CD14-positive monocyte (primary cell): Measurements from ENCODE around the gene MED26. TPM values are rescaled to one million over a fixed set of nuclear protein-coding genes. Genes with fewer than 3 reads are reported as not detected.

Experiments
- DNase-seq, 3 donors: peaks; one replicate each; pipeline ENCODE4 v3.0.0-alpha.2; 2011 to 2022
- H2AFZ ChIP-seq: 2 replicates; pipeline ENCODE4 v1.6.0; 2012; ENCODE audit warnings: mild to moderate bottlenecking, low read depth, low read length, inconsistent platforms; ENCODE audit not compliant: insufficient read depth, poor library complexity, severe bottlenecking
- H3K27ac ChIP-seq, 2 donors: 1 replicate in 1 of 2; 2 replicates in 1 of 2; pipeline ENCODE4 v1.5.1; 2012 to 2013; ENCODE audit warnings: low read length in 2 of 2, control low read depth in 1 of 2, inconsistent platforms in 1 of 2, low read depth in 1 of 2, mild to moderate bottlenecking in 1 of 2
- H3K27me3 ChIP-seq, 2 donors: one replicate each; pipeline versions ENCODE4 v1.6.0 to v1.6.1; 2011 to 2013; ENCODE audit warnings: low read length in 2 of 2; ENCODE audit not compliant: control insufficient read depth in 2 of 2, insufficient read depth in 2 of 2
- H3K36me3 ChIP-seq, 2 donors: replicated peaks in 1 of 2; 1 replicate in 1 of 2; 2 replicates in 1 of 2; pipeline versions ENCODE4 v1.5.1 to v1.6.1; 2012 to 2013; ENCODE audit warnings: low read length in 2 of 2, control low read depth in 1 of 2, inconsistent platforms in 1 of 2, mild to moderate bottlenecking in 1 of 2; ENCODE audit not compliant: insufficient read depth in 2 of 2, control insufficient read depth in 1 of 2
- H3K4me1 ChIP-seq, 2 donors: 1 replicate in 1 of 2; 2 replicates in 1 of 2; pipeline versions ENCODE4 v1.5.1 to v1.6.1; 2012 to 2013; ENCODE audit warnings: low read length in 2 of 2, control low read depth in 1 of 2, inconsistent platforms in 1 of 2, mild to moderate bottlenecking in 1 of 2, moderate library complexity in 1 of 2; ENCODE audit not compliant: insufficient read depth in 2 of 2, control insufficient read depth in 1 of 2
- H3K4me2 ChIP-seq: replicated peaks from 2 replicates; pipeline ENCODE3; 2012; ENCODE audit warnings: low read length, moderate library complexity, mild to moderate bottlenecking; ENCODE audit not compliant: poor library complexity, severe bottlenecking; ENCODE audit errors: extremely low read depth
- H3K4me3 ChIP-seq, 3 experiments: fragments of 200-600 bp in 1 of 3; sonication (generic) in 1 of 3; replicated peaks in 1 of 3; 1 replicate in 2 of 3; 2 replicates in 1 of 3; pipeline ENCODE4 v1.5.1; 2011 to 2013; ENCODE audit warnings: low read length in 3 of 3, mild to moderate bottlenecking in 3 of 3, control low read depth in 2 of 3, low read depth in 2 of 3, inconsistent platforms in 1 of 3, moderate library complexity in 1 of 3
- H3K79me2 ChIP-seq: 2 replicates; pipeline ENCODE4 v1.6.0; 2012; ENCODE audit warnings: mild to moderate bottlenecking, control low read depth, inconsistent platforms, low read length, moderate library complexity; ENCODE audit not compliant: insufficient read depth
- H3K9ac ChIP-seq: 2 replicates; pipeline ENCODE4 v1.6.0; 2017; ENCODE audit warnings: low read length, mild to moderate bottlenecking; ENCODE audit not compliant: insufficient read depth, poor library complexity, severe bottlenecking
- H3K9me3 ChIP-seq, 2 donors: replicated peaks in 1 of 2; 1 replicate in 1 of 2; 2 replicates in 1 of 2; pipeline versions ENCODE4 v1.5.1 to v1.6.1; 2012 to 2013; ENCODE audit warnings: low read length in 2 of 2, control low read depth in 1 of 2; ENCODE audit not compliant: control insufficient read depth in 1 of 2, insufficient read depth in 1 of 2
- H4K20me1 ChIP-seq: 2 replicates; pipeline ENCODE4 v1.6.0; 2012; ENCODE audit warnings: mild to moderate bottlenecking, low read length, control low read depth, moderate library complexity; ENCODE audit not compliant: insufficient read depth
- H3K27ac Mint-ChIP-seq, 7 donors: one replicate each; pipeline ENCODE4 v1.8.0; 2020; ENCODE audit warnings: mild to moderate bottlenecking in 7 of 7, mixed read lengths in 7 of 7, moderate library complexity in 6 of 7, inconsistent platforms in 2 of 7
- H3K27me3 Mint-ChIP-seq, 3 donors: one replicate each; pipeline ENCODE4 v1.8.0; 2021 to 2022; ENCODE audit warnings: low read depth in 3 of 3, mild to moderate bottlenecking in 3 of 3, mixed read lengths in 3 of 3, moderate library complexity in 3 of 3, inconsistent platforms in 1 of 3
- H3K36me3 Mint-ChIP-seq, 2 donors: one replicate each; pipeline ENCODE4 v1.8.0; 2020; ENCODE audit warnings: mixed read lengths in 2 of 2, inconsistent platforms in 1 of 2, mild to moderate bottlenecking in 1 of 2
- H3K4me1 Mint-ChIP-seq: one replicate; pipeline ENCODE4 v1.8.0; 2020; ENCODE audit warnings: mild to moderate bottlenecking, mixed read lengths
- H3K4me3 Mint-ChIP-seq, 2 donors: one replicate each; pipeline ENCODE4 v1.8.0; 2020; ENCODE audit warnings: mild to moderate bottlenecking in 2 of 2, mixed read lengths in 2 of 2, moderate library complexity in 1 of 2
- H3K9me3 Mint-ChIP-seq, 7 donors: one replicate each; pipeline ENCODE4 v1.8.0; 2020 to 2022; ENCODE audit warnings: mixed read lengths in 7 of 7, mild to moderate bottlenecking in 6 of 7, moderate library complexity in 6 of 7, inconsistent platforms in 2 of 7
- CTCF ChIP-seq: fragments of 200-600 bp; IDR thresholded peaks from one replicate; pipeline ENCODE4 v1.8.0; 2022; ENCODE audit warnings: antibody characterized with exemption, mild to moderate bottlenecking
- WGBS: methylation state at CpG from one replicate; pipeline ENCODE4 v1.1.5; 2013; ENCODE audit warnings: missing lambda C conversion rate; ENCODE audit not compliant: insufficient coverage; 5-methylcytosine and 5-hydroxymethylcytosine counted together
- intact Hi-C, 2 donors: fragments of 100-400 bp; cut with micrococcal nuclease; formaldehyde crosslinking; loops; one replicate each; pipeline versions ENCODE4 v1.15.0 to v1.15.1; 2023
- polyA plus RNA-seq, 3 donors: library from polyadenylated mRNA; depleted of rRNA in 1 of 3; unstranded in 2 of 3; stranded (reverse) in 1 of 3; fragments of 300-500 nt in 2 of 3; fragments of >200 nt in 1 of 3; fragmentation: Illumina TruSeq in 2 of 3; gene quantifications; 1 replicate in 2 of 3; 2 replicates in 1 of 3; pipeline ENCODE4 v1.2.3, GENCODE V29; 2012 to 2021

Gene MED26
- polyA plus RNA-seq, 3 donors: 1.1 to 7.1 (median 2.1) TPM

GRCh38 chr19:16627193-16627927, 644 bp downstream of the MED26 start:
- Histone ChIP-seq H3K4me3 (peak overlapping the region; percentile 52 to 88 (median 81)), H3K9me3 (no peaks in the 10 kb centered on the region), H3K4me1 (peaks cover 23 to 37% of the 10 kb centered on the region in 2 donors), H3K36me3 (peaks cover 30 to 59% of the 10 kb centered on the region in 2 donors), H3K27ac (peak overlapping the region; percentile 50 to 90), H4K20me1 (peaks cover 69% of the 10 kb centered on the region), H3K9ac (peak overlapping the region; percentile 96), H2AFZ (peak overlapping the region; percentile 34), H3K27me3 (no peaks in the 10 kb centered on the region), H3K4me2 (peak overlapping the region; percentile 86), H3K79me2 (peaks cover 62% of the 10 kb centered on the region)
- peaks cover 0 to 1% (median 0%) of the 10 kb centered on the region in 3 donors for H3K27me3 Mint-ChIP-seq
- H3K9me3 Mint-ChIP-seq: no peaks in the 10 kb centered on the region
- peaks cover 40 to 49% of the 10 kb centered on the region in 2 donors for H3K36me3 Mint-ChIP-seq
- intact Hi-C loops: loop anchor here (2.0 to 5.0 kb wide), 4 partner anchors 35 to 57 kb away; partner anchors contain the start of genes SLC35E1 (in 1 of the 2), SMIM7 (in 1 of the 2) and TMEM38A (in 1 of the 2)
- H3K4me1 Mint-ChIP-seq: peaks cover 32% of the 10 kb centered on the region
- H3K27ac Mint-ChIP-seq: peak overlapping the region; percentile 87 to 95 (median 91)
- peak overlapping the region; percentile 96 for H3K4me3 Mint-ChIP-seq
- TF ChIP-seq CTCF: no peak
- DNase-seq: peak; percentile 26 to 44 (median 28)
- under 1% methylated on average over 36 of the region's 52 CpGs for WGBS

- TF ChIP-seq CTCF: no peak
- DNase-seq: no peak
- intact Hi-C loops: loop anchor here (2.0 to 5.0 kb wide), 4 partner anchors 36 to 56 kb away; partner anchors contain the start of genes SLC35E1 (in 1 of the 2), SMIM7 (in 1 of the 2) and TMEM38A (in 1 of the 2)
- peak overlapping the region; percentile 50 to 90 for H3K27ac ChIP-seq
- H3K4me1 ChIP-seq: peaks cover 23 to 37% of the 10 kb centered on the region in 2 donors
- no peaks in the 10 kb centered on the region for H3K9me3 Mint-ChIP-seq
- H3K9ac ChIP-seq: peak overlapping the region; percentile 96
- peak overlapping the region; percentile 96 for H3K4me3 Mint-ChIP-seq
- H3K36me3 ChIP-seq: peaks cover 27 to 59% of the 10 kb centered on the region in 2 donors
- H4K20me1 ChIP-seq: peaks cover 70% of the 10 kb centered on the region
- peak overlapping the region; percentile 52 to 88 (median 81) for H3K4me3 ChIP-seq
- H3K27ac Mint-ChIP-seq: peak overlapping the region; percentile 87 to 95 (median 91)
- peaks cover 0 to 1% (median 0%) of the 10 kb centered on the region in 3 donors for H3K27me3 Mint-ChIP-seq
- H3K4me1 Mint-ChIP-seq: peaks cover 33% of the 10 kb centered on the region
- H2AFZ ChIP-seq: peak overlapping the region; percentile 34
- H3K79me2 ChIP-seq: peaks cover 65% of the 10 kb centered on the region
- peak overlapping the region; percentile 86 for H3K4me2 ChIP-seq
- no CpG with 5 or more reads among the region's 12 CpGs for WGBS
- H3K36me3 Mint-ChIP-seq: peaks cover 37 to 43% of the 10 kb centered on the region in 2 donors
- no peaks in the 10 kb centered on the region for H3K27me3 ChIP-seq
- H3K9me3 ChIP-seq: no peaks in the 10 kb centered on the region
These were observed 1.2 kb downstream of the MED26 start for GRCh38 chr19:16626796-16627192.
